OCI-LY7 (cell line): Measurements from ENCODE around the gene REXO1. TPM values are rescaled to one million over a fixed set of nuclear protein-coding genes. Genes with fewer than 3 reads are reported as not detected.

Source experiments
- BruUV-seq: library from RNA; stranded (reverse); fragments of 400-500 nt; replicated peaks from 2 replicates; lab custom pipeline; 2021; lab: Mats Ljungman, UMichigan
- CTCF ChIA-PET: fragments of 300-600 bp; sonication (Branson Sonifier 250); formaldehyde crosslinking; loops from one replicate; lab custom pipeline; 2022; ENCODE audit warnings: antibody characterized with exemption; ENCODE audit not compliant: unreplicated experiment; lab: Charles Lee
- POLR2A ChIA-PET: fragments of 300-600 bp; sonication (Branson Sonifier 250); formaldehyde crosslinking; loops from one replicate; lab custom pipeline; 2022; ENCODE audit warnings: antibody characterized with exemption; lab: Charles Lee
- DNase-seq: peaks from one replicate; pipeline ENCODE4 v3.0.0-alpha.2; 2015; ENCODE audit warnings: low spot score
- H2AFZ ChIP-seq: fragments of 200-600 bp; sonication (generic), shearing (Covaris generic); 2 replicates; pipeline ENCODE4 v1.6.1; 2014; ENCODE audit warnings: mild to moderate bottlenecking, antibody characterized with exemption, low read length, moderate library complexity
- H3K27ac ChIP-seq: fragments of 200-600 bp; sonication (generic); 2 replicates; pipeline ENCODE4 v1.5.1; 2014; ENCODE audit warnings: mixed run types, low read depth, mild to moderate bottlenecking, moderate library complexity, low read length, inconsistent platforms; ENCODE audit not compliant: poor library complexity, severe bottlenecking
- H3K36me3 ChIP-seq: fragments of 200-600 bp; sonication (generic); 2 replicates; pipeline ENCODE4 v1.6.1; 2014; ENCODE audit warnings: mild to moderate bottlenecking, antibody characterized with exemption, low read length, moderate library complexity, mixed read lengths; ENCODE audit not compliant: insufficient read depth
- H3K4me1 ChIP-seq: fragments of 200-600 bp; sonication (generic); 2 replicates; pipeline ENCODE4 v1.5.1; 2014; ENCODE audit warnings: mild to moderate bottlenecking, low read length; ENCODE audit not compliant: insufficient read depth, poor library complexity, severe bottlenecking
- H3K4me2 ChIP-seq: fragments of 200-600 bp; sonication (generic); 2 replicates; pipeline ENCODE4 v1.6.1; 2014; ENCODE audit warnings: mild to moderate bottlenecking, low read length
- H3K4me3 ChIP-seq: fragments of 200-600 bp; sonication (generic); 2 replicates; pipeline ENCODE4 v1.5.1; 2014; ENCODE audit warnings: mild to moderate bottlenecking, low read depth, low read length; ENCODE audit not compliant: poor library complexity, severe bottlenecking
- H3K79me2 ChIP-seq: fragments of 200-600 bp; sonication (generic); 2 replicates; pipeline ENCODE4 v1.6.1; 2016; ENCODE audit warnings: low read depth, mild to moderate bottlenecking, low read length, moderate library complexity, mixed read lengths; ENCODE audit not compliant: insufficient read depth
- H3K9me2 ChIP-seq: fragments of 200-600 bp; sonication (generic); 2 replicates; pipeline ENCODE4 v1.6.1; 2016; ENCODE audit warnings: mild to moderate bottlenecking, low read length, mixed read lengths; ENCODE audit not compliant: insufficient read depth
- H3K9me3 ChIP-seq: fragments of 200-600 bp; sonication (generic); 2 replicates; pipeline ENCODE4 v1.6.1; 2014; ENCODE audit warnings: mild to moderate bottlenecking, mixed run types, low read length, mixed read lengths
- H4K20me1 ChIP-seq: fragments of 200-600 bp; sonication (generic); 2 replicates; pipeline ENCODE4 v1.6.1; 2014; ENCODE audit warnings: mild to moderate bottlenecking, antibody characterized with exemption, low read length, moderate library complexity, mixed read lengths; ENCODE audit not compliant: insufficient read depth
- CTCF ChIP-seq: fragments of 200-600 bp; sonication (generic); conservative IDR thresholded peaks from 2 replicates; pipeline ENCODE4 v1.5.1; 2014; ENCODE audit warnings: mild to moderate bottlenecking, antibody characterized with exemption, low read length, moderate library complexity, mixed read lengths
- EZH2phosphoT487 ChIP-seq: fragments of 200-600 bp; sonication (generic); IDR thresholded peaks from 2 replicates; pipeline ENCODE4 v1.6.1; 2018; ENCODE audit warnings: low read depth, borderline replicate concordance, mild to moderate bottlenecking, mixed run types, antibody characterized with exemption, low read length, moderate library complexity, mixed read lengths
- intact Hi-C: fragments of 100-400 bp; cut with micrococcal nuclease; formaldehyde crosslinking; loops from one replicate; pipeline ENCODE4 v1.10.0; 2022; ENCODE audit not compliant: unreplicated experiment
- total RNA-seq, 2 experiments: library from RNA; depleted of rRNA in 1 of 2; stranded (reverse); fragments of >200 nt in 1 of 2; shearing (Covaris generic) in 1 of 2; gene quantifications; 2 replicates each; pipeline ENCODE4 v1.2.3, GENCODE V29; 2014 to 2022

Gene REXO1
- total RNA-seq, 2 experiments from 2014 or later: 24.0 to 52.8 TPM

GRCh38 chr19:1843116-1843515 lies 5.2 kb downstream of the REXO1 start:
- peaks cover 74% of the 10 kb centered on the region for H3K79me2 ChIP-seq
- no peaks in the 10 kb centered on the region for H3K9me3 ChIP-seq
- H3K27ac ChIP-seq: no peak overlapping the region
- peaks cover 13% of the 10 kb centered on the region for H4K20me1 ChIP-seq
- BruUV-seq: no TSS peak
- ChIA-PET POLR2A (no interaction called here), CTCF (no interaction called here)
- peaks cover 12% of the 10 kb centered on the region for H3K4me1 ChIP-seq
- intact Hi-C loops: no loop called here
- no peaks in the 10 kb centered on the region for H3K9me2 ChIP-seq
- TF ChIP-seq CTCF (no peak), EZH2phosphoT487 (no peak)
- DNase-seq: no peak
- peaks cover 32% of the 10 kb centered on the region; the same call in 1 of the 2 replicates for H3K36me3 ChIP-seq
- no peak overlapping the region for H3K4me2 ChIP-seq
- no peak overlapping the region for H3K4me3 ChIP-seq
- no peak overlapping the region for H2AFZ ChIP-seq

- Histone ChIP-seq H3K4me2 (no peak overlapping the region), H3K27ac (no peak overlapping the region), H2AFZ (no peak overlapping the region), H3K9me2 (no peaks in the 10 kb centered on the region), H3K9me3 (no peaks in the 10 kb centered on the region), H3K4me1 (peaks cover 4% of the 10 kb centered on the region), H4K20me1 (peaks cover under 1% of the 10 kb centered on the region; the same call in 1 of the 2 replicates), H3K4me3 (no peak overlapping the region), H3K36me3 (peaks cover 38% of the 10 kb centered on the region; the same call in 1 of the 2 replicates), H3K79me2 (peaks cover 73% of the 10 kb centered on the region)
- no peak for DNase-seq
- intact Hi-C loops: no loop called here
- POLR2A ChIA-PET: no interaction called here
- no TSS peak for BruUV-seq
- CTCF ChIA-PET: no interaction called here
- TF ChIP-seq CTCF (no peak), EZH2phosphoT487 (no peak)
These were observed 6.9 kb downstream of the REXO1 start for GRCh38 chr19:1841209-1841924.

- POLR2A ChIA-PET: no interaction called here
- H3K4me1 ChIP-seq: peaks cover 3% of the 10 kb centered on the region
- no peak overlapping the region for H3K4me3 ChIP-seq
- no peak overlapping the region for H3K4me2 ChIP-seq
- intact Hi-C loops: no loop called here
- H3K27ac ChIP-seq: no peak overlapping the region
- H2AFZ ChIP-seq: no peak overlapping the region
- no peaks in the 10 kb centered on the region; the same call in 1 of the 2 replicates for H4K20me1 ChIP-seq
- CTCF ChIA-PET: no interaction called here
- DNase-seq: no peak
- no TSS peak for BruUV-seq
- no peaks in the 10 kb centered on the region for H3K9me2 ChIP-seq
- H3K36me3 ChIP-seq: peaks cover 31% of the 10 kb centered on the region; the same call in 1 of the 2 replicates
- H3K79me2 ChIP-seq: peaks cover 73% of the 10 kb centered on the region
- no peak for TF ChIP-seq EZH2phosphoT487
- no peak for TF ChIP-seq CTCF
- H3K9me3 ChIP-seq: no peaks in the 10 kb centered on the region
These were observed 7.7 kb downstream of the REXO1 start for GRCh38 chr19:1840541-1841115.
